WTC11 (cell line): ENCODE measurements around the gene VAMP1.

Source experiments
- CREB1 ChIP-seq: sonication (generic); formaldehyde crosslinking; IDR thresholded peaks from 2 replicates; pipeline ENCODE4 v1.8.0; 2023; ENCODE audit warnings: mild to moderate bottlenecking, missing genetic modification reagents
- ESRRA ChIP-seq: sonication (generic); formaldehyde crosslinking; IDR thresholded peaks from 2 replicates; pipeline ENCODE4 v1.8.1; 2022; ENCODE audit warnings: mild to moderate bottlenecking, missing genetic modification reagents, borderline replicate concordance
- JUN ChIP-seq: sonication (generic); formaldehyde crosslinking; IDR thresholded peaks from 2 replicates; pipeline ENCODE4 v1.8.0; 2023; ENCODE audit warnings: mild to moderate bottlenecking, missing genetic modification reagents
- NFE2L1 ChIP-seq: sonication (generic); formaldehyde crosslinking; IDR thresholded peaks from 2 replicates; pipeline ENCODE4 v1.8.1; 2023; ENCODE audit warnings: missing genetic modification reagents
- NR3C1 ChIP-seq: sonication (generic); formaldehyde crosslinking; conservative IDR thresholded peaks from 2 replicates; pipeline ENCODE4 v1.8.1; 2023; ENCODE audit warnings: low read depth, mild to moderate bottlenecking, missing genetic modification reagents
- SOX15 ChIP-seq: fragments of 250-450 bp; sonication (Bioruptor Pico); IDR thresholded peaks from 2 replicates; pipeline ENCODE4 v1.9.0; 2021; ENCODE audit warnings: mild to moderate bottlenecking
- ZNF263 ChIP-seq: sonication (generic); formaldehyde crosslinking; IDR thresholded peaks from 2 replicates; pipeline ENCODE4 v1.8.1; 2022; ENCODE audit warnings: low read depth, mild to moderate bottlenecking, moderate library complexity, missing genetic modification reagents
- TF ChIP-seq, protein P1 (sequence below): sonication (generic); formaldehyde crosslinking; IDR thresholded peaks from 2 replicates; pipeline ENCODE4 v1.8.0; 2022; ENCODE audit warnings: missing genetic modification reagents
- TF ChIP-seq, protein P2 (sequence below): fragments of 200-600 bp; IDR thresholded peaks from 2 replicates; pipeline ENCODE4 v1.8.0; 2022; ENCODE audit warnings: antibody characterized with exemption
- TF ChIP-seq, protein P3 (sequence below): sonication (generic); formaldehyde crosslinking; IDR thresholded peaks from 2 replicates; pipeline ENCODE4 v1.8.0; 2023; ENCODE audit warnings: missing genetic modification reagents

DNA sequence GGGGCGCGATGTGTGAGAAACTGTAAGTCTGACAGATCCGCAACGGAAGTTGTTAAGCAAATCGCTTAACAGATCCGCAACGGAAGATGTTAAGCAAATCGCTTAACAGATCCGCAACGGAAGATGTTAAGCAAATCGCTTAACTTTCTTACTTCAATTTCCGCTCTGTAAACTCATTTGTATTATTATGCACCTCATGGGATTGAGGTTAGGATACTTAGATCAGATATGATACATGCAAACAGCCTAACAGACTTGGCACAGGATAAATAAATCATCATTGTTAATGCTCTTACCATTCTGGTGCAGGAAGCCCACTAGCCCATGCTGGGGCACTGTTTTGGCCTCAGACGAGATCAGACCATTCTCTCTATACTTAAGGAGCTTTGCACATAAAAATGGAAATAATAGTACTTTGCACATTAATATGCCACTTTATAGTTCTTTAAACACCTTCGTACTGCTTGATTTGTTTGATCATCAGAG lies 23.8 kb upstream of the VAMP1 start:
- TF ChIP-seq CREB1 (CRISPR knock-in tag) (no peak), NFE2L1 (CRISPR knock-in tag) (no peak), SOX15 (CRISPR knock-in tag) (no peak), NR3C1 (CRISPR knock-in tag) (no peak), ZNF263 (CRISPR knock-in tag) (no peak), JUN (no peak), ESRRA (CRISPR knock-in tag) (no peak)
- TF ChIP-seq, protein P1, sequence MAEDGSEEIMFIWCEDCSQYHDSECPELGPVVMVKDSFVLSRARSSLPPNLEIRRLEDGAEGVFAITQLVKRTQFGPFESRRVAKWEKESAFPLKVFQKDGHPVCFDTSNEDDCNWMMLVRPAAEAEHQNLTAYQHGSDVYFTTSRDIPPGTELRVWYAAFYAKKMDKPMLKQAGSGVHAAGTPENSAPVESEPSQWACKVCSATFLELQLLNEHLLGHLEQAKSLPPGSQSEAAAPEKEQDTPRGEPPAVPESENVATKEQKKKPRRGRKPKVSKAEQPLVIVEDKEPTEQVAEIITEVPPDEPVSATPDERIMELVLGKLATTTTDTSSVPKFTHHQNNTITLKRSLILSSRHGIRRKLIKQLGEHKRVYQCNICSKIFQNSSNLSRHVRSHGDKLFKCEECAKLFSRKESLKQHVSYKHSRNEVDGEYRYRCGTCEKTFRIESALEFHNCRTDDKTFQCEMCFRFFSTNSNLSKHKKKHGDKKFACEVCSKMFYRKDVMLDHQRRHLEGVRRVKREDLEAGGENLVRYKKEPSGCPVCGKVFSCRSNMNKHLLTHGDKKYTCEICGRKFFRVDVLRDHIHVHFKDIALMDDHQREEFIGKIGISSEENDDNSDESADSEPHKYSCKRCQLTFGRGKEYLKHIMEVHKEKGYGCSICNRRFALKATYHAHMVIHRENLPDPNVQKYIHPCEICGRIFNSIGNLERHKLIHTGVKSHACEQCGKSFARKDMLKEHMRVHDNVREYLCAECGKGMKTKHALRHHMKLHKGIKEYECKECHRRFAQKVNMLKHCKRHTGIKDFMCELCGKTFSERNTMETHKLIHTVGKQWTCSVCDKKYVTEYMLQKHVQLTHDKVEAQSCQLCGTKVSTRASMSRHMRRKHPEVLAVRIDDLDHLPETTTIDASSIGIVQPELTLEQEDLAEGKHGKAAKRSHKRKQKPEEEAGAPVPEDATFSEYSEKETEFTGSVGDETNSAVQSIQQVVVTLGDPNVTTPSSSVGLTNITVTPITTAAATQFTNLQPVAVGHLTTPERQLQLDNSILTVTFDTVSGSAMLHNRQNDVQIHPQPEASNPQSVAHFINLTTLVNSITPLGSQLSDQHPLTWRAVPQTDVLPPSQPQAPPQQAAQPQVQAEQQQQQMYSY (CRISPR knock-in tag), result no peak
- TF ChIP-seq, protein P2, sequence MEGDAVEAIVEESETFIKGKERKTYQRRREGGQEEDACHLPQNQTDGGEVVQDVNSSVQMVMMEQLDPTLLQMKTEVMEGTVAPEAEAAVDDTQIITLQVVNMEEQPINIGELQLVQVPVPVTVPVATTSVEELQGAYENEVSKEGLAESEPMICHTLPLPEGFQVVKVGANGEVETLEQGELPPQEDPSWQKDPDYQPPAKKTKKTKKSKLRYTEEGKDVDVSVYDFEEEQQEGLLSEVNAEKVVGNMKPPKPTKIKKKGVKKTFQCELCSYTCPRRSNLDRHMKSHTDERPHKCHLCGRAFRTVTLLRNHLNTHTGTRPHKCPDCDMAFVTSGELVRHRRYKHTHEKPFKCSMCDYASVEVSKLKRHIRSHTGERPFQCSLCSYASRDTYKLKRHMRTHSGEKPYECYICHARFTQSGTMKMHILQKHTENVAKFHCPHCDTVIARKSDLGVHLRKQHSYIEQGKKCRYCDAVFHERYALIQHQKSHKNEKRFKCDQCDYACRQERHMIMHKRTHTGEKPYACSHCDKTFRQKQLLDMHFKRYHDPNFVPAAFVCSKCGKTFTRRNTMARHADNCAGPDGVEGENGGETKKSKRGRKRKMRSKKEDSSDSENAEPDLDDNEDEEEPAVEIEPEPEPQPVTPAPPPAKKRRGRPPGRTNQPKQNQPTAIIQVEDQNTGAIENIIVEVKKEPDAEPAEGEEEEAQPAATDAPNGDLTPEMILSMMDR, result no peak
- TF ChIP-seq, protein P3, sequence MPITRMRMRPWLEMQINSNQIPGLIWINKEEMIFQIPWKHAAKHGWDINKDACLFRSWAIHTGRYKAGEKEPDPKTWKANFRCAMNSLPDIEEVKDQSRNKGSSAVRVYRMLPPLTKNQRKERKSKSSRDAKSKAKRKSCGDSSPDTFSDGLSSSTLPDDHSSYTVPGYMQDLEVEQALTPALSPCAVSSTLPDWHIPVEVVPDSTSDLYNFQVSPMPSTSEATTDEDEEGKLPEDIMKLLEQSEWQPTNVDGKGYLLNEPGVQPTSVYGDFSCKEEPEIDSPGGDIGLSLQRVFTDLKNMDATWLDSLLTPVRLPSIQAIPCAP (CRISPR knock-in tag), result no peak
